ENCODE data around the gene MAP3K2.
A peak's percentile ranks its signal among the peaks of the same experiment; 100 is the strongest.

The MAP3K2 gene

DNA sequence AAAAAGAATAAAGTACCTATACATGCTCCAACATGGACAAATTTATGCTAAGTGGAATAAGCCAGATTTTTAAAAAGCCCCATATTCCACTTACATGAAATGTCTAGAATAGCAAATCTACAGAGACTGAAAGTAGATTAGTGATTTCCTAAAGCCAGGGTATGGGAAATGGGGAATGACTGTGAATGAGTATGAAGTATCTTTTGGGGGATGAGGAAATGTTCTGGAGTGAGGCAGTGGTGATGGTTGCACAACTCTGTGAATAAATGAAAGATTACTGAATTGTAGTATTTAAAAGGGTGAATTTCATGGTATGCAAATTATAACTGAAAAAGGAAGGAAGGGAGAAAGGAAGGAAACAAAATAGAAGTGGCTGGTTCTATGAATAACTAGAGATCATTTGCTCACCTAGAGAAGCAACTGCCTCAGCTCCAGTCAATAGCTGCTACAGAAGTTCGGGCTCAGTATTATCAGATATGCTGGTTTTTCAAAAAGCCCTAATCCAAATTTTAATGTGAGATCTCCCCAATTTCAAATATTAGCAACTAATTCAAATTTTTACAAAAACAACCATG is 39.3 kb downstream of the MAP3K2 start:
- DNase-seq (ENCODE audit: low spot score) = no peak

DNA sequence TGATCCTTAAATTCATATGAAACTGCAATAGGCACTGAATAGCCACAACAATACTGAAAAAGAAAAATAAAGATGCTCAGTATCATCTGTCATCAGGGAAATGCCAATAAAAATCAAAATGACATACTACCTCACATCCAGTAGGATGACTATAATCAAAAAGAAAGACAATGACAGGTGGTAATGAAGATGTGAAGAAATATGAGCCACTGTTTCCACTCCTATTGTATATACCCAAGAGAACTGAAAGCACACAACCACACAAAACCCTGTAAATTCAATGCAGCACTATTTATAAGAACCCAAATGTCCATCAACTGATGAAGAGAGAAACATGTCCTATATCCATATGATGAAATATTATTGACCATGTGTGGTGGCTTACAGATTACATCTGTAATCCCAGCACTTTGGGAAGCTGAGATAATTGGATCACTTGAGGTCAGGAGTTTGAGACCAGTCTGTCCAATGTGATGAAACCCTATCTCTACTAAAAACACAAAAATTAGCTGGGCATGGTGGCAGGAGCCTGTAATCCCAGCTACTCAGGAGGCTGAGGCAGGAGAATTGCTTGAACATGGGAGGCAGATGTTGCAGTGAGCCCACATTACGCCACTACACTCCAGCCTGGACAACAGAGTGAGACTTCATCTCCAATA is 39.9 kb downstream of the MAP3K2 start:
- DNase-seq (ENCODE audit: low spot score) = no peak

GRCh38 chr2:127347015-127347414 is 40.8 kb downstream of the MAP3K2 start:
- DNase-seq (ENCODE audit: low spot score) = no peak

- no peak for DNase-seq (ENCODE audit: low spot score)
These were observed 44.5 kb downstream of the MAP3K2 start for GRCh38 chr2:127343277-127343676.

DNA sequence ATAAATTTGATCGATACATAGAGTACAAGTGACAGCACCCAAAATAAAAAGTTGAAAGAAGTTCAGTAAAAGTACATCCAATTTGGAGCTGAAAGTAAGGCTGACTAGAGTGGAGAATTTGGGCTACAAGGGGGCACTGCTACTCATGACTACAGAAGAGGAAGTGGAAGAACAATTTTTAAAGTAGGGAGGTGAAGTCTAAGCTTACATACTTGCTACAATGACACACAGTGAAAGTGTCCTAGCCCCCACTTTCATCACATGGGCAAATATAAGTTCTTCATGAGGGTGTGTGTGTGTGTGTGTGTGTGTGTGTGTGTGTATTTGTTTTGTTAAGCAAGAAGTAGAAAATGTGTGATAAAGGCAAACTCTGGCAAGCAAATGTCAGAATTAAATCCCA is 45.7 kb downstream of the MAP3K2 start:
- no peak for DNase-seq (ENCODE audit: low spot score)

DNA sequence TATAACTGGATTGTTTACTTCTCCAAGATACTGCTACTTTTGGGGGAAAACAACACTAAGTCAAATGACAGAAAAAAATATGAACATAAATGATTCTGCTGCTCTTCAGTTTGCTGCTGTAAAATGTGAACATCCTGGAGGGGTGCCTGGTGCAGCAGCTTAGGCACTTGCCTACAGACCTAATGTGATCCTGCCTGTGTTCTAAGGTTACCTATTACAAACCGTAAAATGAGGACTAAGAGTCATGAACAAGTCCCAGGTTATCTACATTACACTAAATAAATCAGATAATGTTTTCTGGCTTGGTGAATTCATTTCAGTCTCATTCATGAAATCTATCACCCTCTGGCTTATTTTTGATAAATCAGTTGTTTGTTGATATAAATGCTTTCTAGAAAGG is 55.4 kb downstream of the MAP3K2 start:
- DNase-seq (ENCODE audit: low spot score) = no peak

GRCh38 chr2:127330753-127331152 is 57.0 kb downstream of the MAP3K2 start:
- DNase-seq (ENCODE audit: low spot score) = no peak

GRCh38 chr2:127326289-127326945 is 61.4 kb downstream of the MAP3K2 start:
- DNase-seq (ENCODE audit: low spot score) = no peak

DNA sequence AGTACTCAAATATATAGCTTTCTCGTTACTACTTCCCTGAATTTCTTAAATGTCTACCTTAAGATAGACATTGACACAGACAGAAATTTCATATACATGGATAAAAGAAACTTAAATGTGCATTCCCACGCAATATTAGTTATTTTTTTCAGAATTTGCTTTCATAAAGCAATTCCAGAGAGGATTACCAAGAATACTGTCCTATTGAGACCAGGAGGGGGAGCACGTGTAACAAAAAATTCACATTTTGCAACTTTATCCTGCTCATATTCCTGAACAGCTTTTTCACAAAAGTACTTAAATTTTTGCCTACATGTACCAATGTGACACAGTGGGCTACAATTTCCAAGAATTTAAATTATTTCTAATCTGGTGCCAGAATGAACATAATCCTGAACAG is 63.1 kb downstream of the MAP3K2 start:
- DNase-seq (ENCODE audit: low spot score) = peak; percentile 36

- no peak for DNase-seq (ENCODE audit: low spot score)
These were observed 66.5 kb downstream of the MAP3K2 start for GRCh38 chr2:127321303-127321702.

- no peak for DNase-seq (ENCODE audit: low spot score)
These were observed 67.0 kb downstream of the MAP3K2 start for GRCh38 chr2:127320586-127321275.

DNA sequence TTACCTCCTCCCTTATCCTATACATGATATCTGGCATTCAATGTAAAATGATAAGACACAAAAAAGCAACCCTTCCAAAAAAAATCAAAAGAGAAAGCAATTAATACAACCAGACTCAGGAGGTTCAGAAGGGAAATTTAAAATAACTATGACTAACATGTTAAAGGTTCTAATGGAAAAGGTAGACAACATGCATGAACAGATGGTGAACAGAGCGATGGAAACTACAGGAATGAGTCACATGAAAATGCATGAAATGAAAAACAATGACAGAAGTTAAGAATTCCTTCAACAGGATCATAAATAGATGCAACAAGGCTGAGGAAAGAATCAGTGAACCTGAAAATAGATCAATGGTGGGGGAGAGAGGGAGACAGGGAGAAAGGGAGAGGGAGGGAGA is 67.7 kb downstream of the MAP3K2 start:
- DNase-seq (ENCODE audit: low spot score) = no peak

DNA sequence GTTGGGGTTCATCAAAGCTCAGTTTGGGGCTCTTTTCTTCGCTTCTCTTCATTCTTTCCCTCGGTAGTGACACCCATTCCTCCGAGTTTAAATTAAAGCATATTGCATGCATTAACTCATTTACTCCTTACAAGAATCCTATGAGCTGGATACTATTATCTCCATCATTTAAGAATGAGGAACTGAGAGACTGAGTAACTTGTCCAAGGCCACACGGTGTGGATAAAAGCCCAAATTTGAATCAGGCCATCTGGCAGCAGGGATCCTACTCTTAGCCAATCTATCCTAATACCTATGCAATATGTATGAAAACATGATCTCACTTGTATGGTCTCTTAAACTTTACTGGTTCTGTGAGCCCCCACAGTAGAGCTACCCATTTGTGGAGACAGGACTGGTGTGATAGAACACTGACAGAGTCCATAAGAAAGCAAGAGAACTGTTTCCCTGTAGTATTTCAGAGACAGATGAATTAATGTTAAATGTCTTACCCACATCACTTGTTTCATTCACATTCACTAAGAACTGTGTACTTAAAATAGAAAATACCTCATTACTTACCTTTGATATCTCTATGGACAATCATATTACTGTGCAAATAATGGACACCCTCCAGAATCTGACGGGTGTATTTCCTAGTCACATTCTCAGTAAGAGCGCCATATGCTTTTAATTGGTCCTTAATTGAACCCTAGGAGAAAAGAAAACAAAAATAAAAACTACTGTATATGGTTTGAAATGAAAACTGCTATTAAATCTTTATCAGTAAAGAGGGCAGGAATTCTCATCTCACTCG is 73.4 kb downstream of the MAP3K2 start:
- no peak for DNase-seq (ENCODE audit: low spot score)

- no peak for DNase-seq (ENCODE audit: low spot score)
These were observed 74.4 kb downstream of the MAP3K2 start for GRCh38 chr2:127313406-127313805.

- no peak for DNase-seq (ENCODE audit: low spot score)
These were observed 76.8 kb downstream of the MAP3K2 start for GRCh38 chr2:127310980-127311379.

DNA sequence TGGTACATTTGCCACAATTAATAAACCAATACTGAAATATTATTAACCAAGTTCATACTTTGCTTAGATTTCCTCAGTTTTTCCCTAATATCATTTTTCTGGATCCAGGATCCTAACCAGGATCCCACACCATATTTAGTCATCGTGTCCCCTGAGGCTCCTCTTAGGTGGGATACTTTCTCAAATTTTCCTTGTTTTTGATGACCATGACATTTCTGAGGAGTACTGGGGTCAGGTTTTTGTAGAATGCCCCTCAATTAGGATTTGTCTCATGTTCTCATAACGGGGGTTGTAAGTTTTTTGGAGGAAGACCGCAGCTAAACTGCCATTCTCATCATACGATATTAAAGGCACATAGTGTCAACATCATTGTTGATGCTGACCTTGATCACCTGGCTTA is 78.3 kb downstream of the MAP3K2 start:
- no peak for DNase-seq (ENCODE audit: low spot score)

DNA sequence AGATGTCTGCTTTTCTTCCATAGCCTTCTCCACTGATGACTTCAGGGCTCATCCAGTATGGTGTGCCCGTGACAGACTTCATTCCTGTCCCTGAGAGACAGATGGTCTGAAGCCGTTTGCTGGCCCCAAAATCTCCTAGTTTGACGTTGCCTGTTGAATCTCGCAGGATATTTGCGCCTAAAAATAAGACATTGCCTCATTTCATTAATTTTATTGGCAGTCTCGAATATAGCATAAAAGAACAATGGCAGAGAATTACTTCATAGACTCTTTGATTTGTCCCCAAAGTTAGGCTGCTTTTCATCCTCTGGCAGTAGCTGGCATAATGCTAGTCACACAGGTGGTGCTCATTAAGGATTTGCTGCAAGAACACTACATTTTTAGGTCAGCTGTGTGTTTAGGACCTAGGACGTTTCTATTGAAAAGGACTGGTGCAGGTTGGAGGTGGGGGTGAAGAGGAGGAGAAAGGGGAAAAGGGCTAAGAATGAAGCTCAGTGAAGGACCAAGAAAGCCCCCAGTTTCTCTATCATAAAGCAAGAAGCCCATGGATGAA is 79.1 kb downstream of the MAP3K2 start:
- no peak for DNase-seq (ENCODE audit: low spot score)

- DNase-seq (ENCODE audit: low spot score) = no peak
These were observed 81.7 kb downstream of the MAP3K2 start for GRCh38 chr2:127305990-127306585.

- DNase-seq (ENCODE audit: low spot score) = no peak
These were observed 85.6 kb downstream of the MAP3K2 start for GRCh38 chr2:127302168-127302567.

DNA sequence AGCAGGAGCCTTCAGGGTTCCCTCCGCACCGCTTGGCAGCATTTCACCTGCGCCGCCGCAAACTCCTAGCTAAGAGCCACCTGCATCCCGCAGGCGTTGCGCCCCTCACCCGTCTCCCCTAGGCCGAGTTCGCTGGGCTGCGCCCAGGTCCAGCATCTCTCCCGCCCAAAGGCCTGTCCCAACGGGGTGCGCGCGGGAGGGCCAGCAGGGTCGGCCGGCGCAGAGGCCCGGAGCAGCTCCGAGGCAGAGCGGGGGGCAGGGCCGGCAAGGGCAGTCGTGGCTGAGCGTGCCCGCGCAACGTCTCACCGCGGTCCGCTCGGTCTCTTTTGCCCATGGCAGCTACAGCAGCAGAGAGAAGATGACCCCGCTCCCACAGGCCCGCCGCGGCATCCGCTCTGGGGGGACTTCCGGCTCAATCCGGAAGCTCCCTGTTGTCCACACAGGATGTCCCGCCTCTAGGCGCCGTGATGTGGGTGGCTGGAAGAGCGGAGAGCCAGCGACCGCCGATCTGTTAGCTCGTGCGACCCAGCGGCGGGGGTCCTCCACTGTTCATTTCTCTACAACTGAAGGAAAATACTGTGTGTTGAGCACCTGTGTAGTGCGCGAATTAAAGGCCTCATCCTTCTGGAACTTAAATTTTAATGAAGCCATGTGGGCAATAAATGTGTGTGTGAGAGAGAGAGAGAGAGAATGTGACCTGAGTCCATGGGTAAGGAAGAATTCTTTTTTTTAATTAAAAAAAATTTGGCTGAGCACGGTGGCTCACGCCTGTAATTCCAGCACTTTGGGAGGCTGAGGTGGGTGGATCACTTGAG is 93.8 kb downstream of the MAP3K2 start, which contains the start of gene ERCC3:
ERCC3 (minus strand) TSS at position 397 of the 815 bp plus-strand sequence; CDS start at position 334, 63 bp downstream.
- peak; percentile 81 for DNase-seq (ENCODE audit: low spot score)

GRCh38 chr2:127293386-127293747 is 94.4 kb downstream of the MAP3K2 start:
- DNase-seq (ENCODE audit: low spot score) = no peak
